ENCODE results near the gene VWA5B2.

- TF ChIP-seq CTCF (IDR thresholded peaks at IDR 0.05) (no peak), POLR2A (IDR thresholded peaks at IDR 0.05) (no peak)
These were observed 48.0 kb downstream of the VWA5B2 start for GRCh38 chr3:184277366-184277765.
